ELR (cell line): ENCODE measurements around the gene CUEDC2.
A peak's percentile ranks its signal among the peaks of the same experiment; 100 is the strongest.

ENCODE experiments used
- DNase-seq: peaks from one replicate; pipeline ENCODE4 v3.0.0-alpha.2; 2015; ENCODE audit warnings: low read depth

CUEDC2 gene

DNA sequence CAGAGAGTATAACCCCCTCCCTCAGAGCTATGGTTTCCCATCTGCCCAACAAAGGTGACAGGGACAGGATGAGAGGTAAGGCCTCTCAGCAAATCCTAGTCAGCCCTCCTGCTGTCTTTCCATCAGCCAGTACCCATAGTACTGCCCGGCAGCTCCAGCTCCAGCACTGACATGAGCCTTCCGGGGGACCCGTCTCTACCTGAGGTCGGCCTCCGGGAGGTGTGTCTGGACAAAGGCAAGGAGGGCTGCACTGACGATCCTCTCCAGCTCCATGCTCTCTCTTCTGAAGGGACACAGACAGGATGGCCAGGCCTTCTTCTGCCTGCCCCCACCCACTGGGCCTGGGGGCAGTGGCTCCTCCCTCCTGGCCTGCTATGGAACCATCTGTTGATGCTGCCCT, 7.5 kb downstream of the CUEDC2 start:
- no peak for DNase-seq

DNA sequence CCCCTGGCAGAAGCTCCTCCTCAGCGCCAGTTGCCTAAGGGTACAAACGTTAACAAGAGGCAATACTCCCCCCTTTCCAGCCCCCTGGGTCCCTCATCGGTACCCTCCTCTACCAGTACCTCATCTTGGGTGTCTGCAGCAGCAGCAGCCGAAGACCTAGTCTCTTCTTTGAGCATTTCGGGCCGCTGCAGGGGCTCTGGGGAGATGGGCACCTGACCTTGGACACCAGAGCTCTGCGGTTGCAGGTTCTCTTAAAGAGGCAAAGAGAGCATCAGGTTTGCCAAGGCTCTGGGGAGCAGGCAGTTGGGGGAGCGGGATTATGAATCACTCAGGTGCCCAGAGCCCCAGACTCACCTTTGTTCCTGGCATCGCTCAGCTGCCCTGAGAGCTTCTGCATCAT, 8.2 kb downstream of the CUEDC2 start:
- DNase-seq = no peak

DNA sequence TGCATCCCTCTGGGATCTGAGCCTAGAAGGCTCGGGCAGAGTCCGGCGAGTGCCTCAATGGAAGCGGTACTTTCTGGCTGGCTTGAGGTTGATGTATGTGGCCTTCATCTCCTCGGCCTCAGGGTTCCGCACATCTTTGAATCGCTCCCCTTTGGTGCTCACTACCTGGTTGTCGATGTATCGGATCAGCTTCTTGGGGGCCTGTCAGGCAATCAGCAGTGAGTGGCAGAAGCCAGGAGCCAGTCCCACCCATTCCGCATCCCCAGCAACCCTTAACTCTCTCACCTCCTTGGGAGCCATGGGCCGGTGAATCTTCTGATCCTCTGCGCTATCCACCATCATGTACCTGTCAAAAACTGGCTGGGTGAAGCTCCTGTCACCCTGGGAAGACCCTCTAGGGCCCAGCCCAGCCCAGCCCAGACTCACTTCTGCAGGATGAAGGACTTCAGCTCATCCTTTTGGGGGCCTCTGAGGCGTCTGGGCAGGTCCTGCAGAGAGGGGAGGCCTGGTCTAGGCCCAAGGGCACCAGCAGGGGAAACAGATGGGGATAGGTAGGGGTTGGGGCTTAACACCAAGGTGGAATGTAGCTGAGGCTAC, 8.9 kb downstream of the CUEDC2 start:
- DNase-seq = no peak

DNA sequence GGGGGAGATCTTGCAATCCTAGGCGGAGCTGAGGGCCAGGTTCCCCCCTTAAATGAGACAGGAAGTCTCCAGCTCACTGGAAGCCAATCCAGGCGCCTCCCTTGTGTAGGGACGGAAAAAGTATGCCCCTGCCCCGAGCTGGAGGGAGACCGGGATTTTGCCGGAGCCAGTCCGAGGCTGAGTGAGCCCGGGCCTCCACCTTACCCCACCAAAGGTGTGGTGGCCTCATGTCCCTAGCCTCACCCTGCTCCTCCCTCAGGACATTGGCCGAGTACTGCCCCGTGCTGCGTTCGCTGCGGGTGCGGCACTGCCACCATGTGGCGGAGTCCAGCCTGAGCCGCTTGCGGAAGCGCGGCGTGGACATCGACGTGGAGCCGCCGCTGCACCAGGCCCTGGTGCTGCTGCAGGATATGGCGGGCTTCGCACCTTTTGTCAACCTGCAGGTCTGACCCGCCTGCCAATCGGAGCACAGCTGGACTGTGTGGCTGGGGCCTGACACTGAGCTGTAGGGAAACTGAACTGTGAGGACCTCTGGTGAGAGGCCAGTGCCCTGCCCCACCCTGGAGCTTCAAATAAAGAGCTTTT, 9.7 kb downstream of the CUEDC2 start:
- peak; percentile 81 for DNase-seq

DNA sequence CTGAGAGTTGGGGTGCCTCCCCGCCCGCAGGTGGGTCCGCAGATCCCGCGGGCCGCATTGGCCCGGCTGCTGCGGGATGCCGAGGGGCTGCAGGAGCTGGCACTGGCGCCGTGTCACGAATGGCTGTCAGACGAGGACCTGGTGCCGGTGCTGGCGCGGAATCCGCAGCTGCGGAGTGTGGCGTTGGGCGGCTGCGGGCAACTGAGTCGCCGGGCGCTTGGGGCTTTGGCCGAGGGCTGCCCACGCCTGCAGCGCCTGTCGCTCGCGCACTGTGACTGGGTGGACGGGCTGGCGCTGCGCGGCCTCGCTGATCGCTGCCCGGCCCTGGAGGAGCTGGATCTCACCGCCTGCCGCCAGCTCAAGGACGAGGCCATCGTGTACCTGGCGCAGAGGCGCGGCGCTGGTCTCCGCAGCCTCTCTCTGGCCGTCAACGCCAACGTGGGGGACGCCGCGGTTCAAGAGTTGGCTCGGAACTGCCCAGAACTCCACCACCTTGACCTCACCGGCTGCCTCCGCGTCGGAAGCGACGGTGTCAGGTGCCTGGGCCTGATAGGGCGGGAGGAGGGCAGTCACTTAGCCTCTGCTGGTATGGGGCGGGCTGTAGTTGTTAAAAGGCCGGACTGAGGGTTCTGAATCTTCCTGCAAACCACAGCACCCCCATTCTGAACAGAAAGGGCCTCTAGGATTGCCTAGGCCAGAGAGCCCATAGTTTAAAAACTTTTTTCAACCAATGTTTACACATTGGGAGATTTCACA, 10.4 kb downstream of the CUEDC2 start:
- DNase-seq = peak; percentile 37

DNA sequence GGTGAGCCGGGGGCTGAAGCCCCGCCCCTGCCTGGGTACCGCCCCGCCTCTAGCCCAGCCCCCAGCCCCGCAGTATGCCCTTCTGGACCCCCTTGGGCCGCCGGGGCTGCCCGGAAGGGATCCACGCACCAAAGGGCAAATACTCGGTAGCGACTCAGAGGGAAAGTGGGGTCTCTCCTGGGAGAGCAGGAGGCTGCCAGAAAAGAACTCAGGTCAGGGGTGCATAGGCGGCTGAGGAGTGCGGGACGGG, 10.9 kb downstream of the CUEDC2 start:
- no peak for DNase-seq

DNA sequence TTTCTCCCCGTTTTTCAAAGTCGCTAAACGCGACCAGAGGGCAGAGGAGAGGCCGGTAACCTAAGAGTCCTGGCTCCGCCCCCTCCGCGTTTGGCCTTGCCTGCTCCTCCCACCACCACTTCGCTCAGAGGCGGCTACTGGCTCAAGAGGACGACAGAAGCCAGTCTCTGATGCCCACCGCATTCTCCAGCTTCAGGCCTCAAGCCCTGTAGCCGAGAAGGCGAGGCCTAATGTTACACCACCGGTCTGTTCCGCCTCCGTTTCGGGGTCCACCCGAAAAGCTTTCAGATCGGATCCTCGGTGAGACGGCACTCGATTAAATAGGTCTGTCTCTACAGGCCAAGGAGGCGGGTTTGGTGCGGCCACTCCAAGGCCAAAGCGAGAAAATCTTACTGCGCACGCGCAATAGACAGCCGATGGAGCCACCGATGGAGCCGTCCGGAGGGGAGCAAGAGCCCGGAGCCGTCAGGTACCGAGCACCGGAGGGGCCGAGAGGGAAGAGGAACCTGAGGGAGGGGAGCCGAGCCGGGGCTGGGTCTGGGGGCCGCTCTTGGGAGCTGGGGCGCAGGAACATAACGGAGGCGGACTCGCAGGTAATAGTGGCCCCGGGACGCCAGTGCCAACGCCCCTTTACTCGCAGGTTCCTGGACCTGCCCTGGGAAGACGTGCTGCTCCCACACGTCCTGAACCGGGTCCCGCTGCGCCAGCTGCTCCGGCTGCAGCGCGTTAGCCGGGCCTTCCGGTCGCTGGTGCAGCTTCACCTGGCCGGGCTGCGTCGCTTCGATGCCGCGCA, 11.5 kb downstream of the CUEDC2 start, which contains the start of gene FBXL15:
TSS of gene FBXL15 (plus strand) at position 123 of the 793 bp plus-strand sequence. CDS start at position 417, 294 bp downstream.
- peak; percentile 98 for DNase-seq

DNA sequence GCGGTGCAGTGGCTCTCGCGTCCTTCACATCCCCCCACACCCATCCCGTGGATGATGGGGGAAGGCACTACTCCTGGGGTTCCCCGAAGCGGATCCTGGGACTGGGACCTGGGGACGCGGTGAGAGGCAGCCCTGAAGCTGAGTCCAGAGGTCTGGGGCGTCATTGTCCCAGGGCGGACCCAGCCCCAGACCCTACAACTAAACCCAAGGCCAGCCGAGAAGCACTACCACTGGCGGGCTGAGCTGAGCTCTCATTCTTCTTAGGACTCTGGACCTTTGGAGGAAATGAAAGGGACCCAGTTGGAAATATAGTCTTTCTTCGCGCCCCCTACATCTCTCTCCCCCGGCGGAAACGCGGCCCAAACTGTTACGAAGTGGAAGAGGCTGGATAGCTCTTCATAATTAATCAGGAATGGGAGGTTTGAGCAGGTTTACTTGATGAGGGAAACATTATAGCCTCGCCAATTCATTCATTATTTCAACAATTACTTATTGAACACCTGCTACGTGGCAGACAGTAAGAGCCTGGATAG, 12.1 kb downstream of the CUEDC2 start:
- no peak for DNase-seq

DNA sequence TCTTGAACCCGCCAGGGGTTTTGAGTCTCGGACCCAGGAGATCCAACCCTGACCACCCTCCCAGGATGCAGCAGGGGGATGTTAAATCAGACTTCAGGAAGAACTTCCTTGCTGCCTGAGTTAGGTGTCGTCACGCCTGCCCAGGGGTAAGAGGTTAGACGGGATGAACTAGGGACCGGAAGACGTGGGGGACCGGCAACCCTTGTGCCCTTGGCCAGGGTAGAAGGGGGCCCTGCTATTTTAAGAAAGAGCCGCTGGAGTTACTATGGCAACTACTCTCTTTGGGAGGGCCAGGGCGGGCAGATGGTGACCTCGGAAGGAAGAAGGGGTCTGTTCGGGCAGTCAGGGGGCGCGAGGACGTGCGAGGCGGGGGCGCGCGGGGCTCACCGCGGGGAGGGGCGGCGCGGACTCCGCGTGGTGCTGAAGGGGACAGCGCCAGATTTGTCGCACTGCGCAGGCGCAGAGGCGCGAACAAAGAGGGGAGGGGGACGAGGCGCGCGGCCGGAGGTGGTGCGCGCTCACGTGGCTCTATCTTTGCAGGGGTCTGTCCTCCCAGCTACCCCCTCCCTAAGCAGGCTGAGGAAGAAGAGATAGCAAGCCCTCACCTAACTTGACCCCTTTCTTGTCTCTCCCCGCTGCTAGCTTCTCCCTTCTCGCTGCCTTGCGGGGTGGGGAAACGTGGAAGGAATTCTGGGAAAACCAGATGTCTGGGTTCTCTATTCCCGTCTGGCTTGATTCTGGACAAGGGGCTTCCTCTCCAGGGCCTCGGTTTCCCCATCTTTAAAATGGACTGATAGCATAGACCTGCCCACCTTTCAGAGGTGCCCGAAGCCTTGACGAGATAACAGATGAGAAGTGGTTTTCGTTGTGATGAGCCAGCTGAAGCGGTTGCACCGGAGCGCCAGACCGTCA, 12.8 kb downstream of the CUEDC2 start:
- peak; percentile 42 for DNase-seq

DNA sequence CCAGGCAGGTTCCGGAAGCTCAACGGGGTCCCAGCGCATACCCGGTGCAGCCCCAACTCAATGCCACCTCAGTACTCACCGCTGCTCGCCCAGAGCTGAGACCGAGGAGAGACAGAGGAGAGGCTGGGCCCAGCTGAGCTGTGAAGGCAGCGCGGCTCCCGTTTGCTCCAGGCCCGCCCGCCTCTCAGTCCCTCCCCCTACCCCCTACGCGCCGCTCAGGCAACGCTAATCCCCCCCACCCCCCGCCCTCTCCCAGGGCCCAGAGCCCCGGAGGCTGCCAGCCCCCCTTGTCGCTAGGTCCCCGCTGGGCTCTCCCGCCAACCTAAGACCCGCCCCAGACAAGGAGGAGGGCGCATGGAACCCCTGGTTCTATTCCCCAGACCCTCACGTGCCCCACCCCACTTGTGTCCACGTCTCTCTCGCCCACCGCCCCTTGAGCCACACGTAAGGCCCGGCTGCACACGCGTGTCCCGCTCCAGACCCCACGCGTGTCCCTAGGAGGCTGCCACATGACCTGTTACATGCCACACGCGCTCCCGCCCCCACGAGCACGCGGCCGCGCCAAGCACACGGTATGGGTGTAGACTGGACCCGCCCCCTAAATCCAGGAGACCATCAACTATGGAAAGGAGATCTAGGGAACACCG, 13.6 kb downstream of the CUEDC2 start, which contains the start of gene PSD:
TSS of gene PSD (minus strand) at position 164 of the 647 bp plus-strand sequence. CDS start 1,747 bp downstream, outside the sequence.
- no peak for DNase-seq

DNA sequence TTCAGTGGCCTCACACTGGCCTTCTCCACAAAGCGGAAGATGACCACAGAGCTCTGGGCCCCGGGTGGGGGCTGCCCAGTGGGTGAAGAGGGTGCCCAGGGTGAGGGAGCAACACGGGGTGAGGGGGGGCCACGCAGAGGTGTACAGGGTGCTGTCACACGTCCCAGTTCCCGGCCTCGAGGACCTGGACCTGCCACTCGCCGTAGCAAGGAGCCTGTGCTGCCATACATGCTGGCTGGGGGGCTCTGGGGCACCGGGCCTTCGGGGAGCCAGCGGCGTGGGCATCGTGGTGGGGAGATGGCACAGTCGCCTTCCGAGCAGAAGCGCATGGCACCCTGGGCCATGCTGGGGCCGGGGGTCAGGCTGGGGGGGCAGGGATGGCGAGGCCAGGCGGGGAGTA, 15.7 kb downstream of the CUEDC2 start:
- DNase-seq = no peak

DNA sequence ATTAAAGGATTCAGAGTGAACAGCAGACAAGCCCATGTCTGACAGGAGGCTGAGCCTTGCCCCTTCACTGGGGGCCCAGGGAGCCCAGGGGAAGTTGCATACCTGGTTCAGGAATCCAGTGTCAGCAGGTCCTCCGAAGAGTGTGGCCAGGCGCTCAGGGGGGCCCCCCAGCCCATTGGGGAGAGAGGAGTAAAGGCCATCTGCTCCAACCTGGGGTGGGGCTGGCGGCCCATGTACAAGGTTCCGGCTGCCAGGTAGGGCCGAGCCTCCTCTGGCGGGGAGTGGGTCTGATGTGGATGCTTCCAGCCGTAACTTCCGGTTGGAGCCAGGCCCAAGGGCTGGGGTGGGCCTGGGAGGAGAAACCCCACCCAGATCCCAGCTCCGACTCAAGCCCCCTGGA, 16.1 kb downstream of the CUEDC2 start:
- no peak for DNase-seq

DNA sequence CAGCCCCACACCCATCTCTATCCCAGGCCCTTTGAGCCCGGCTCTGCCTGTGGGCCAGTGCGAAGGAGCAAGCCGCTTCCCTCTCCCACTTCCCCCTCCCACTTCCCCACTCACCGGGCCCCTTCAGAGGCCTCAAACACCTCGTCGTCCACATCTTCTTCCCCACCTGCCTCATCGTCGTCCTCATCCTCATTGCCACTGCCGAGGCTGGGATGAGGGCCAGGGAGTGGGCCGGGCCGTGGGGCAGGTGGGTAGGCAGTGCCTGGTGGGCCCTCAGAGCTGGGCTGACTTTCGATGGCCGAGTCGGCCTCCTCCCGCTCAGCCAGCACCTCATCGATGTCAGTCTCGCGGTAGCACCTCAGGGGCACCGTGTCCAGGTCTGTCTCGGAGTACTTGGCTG, 17.6 kb downstream of the CUEDC2 start:
- no peak for DNase-seq

DNA sequence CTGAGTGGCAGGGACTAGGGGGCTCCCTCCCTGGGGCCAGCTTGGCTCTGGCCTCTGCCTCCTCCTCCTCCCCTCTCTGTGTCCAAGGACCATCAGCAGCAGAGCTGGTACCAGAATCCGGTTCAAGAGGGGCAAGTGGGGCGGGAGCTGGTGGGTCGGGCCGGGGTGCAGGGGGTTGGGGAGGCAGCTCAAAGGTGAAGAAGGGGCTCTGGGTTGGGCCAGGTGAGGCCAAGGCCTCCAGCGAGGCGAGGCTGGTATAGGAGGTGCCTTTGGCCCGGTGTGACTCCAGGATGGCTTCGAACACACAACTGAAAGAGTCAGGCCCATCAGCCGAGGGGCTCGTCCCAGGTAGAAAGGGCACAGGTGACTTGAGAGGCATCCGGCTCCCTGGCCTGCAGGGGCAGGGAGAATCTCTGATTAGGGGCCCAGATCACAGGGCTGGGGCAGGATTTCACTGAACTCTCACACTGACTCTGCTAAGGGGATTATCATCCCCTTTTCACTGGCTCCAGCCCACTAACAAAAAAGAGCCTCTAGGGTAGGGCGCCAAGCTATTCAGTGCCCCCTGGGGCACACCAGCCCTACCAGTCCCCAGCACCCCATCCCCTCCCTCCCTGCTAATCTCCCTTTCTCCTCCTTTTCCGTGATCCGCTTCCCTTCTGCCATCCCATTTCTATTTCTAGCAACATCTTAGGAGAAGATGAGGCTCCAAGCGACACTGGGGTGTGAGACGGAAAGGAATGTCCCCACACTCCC, 18.4 kb downstream of the CUEDC2 start:
- no peak for DNase-seq

DNA sequence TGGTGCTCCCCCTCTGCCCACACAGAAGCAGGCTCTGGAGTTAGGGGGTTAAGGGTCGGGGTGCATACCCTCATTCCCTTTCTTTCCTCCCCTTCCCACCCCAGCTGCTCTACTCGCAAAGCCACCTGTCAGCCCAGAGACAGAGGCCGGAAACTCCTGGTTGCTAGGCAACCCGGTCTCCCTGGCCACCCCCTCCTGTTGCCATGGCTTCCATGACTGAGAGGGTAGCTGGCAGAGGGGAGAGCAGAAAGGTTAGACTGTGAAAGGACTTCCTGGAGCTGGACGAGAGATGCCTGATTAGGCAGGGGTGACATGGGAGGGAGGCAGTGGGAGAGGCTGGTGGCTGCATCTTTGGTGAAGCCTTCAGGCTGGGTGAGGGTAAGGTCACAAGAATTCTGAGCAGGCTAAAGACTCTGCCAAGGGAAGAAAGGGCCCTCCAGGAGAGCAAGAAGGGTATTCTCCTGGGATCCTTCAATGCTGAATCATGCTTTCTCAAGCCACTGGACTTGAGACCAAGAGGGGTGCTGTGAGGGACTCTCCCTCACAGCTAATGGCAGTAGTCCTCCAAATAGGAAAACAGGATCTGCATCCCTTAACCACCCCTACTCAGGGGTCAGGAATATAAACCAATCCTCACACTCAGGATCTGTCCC, 19.2 kb downstream of the CUEDC2 start:
- DNase-seq = peak; percentile 57

DNA sequence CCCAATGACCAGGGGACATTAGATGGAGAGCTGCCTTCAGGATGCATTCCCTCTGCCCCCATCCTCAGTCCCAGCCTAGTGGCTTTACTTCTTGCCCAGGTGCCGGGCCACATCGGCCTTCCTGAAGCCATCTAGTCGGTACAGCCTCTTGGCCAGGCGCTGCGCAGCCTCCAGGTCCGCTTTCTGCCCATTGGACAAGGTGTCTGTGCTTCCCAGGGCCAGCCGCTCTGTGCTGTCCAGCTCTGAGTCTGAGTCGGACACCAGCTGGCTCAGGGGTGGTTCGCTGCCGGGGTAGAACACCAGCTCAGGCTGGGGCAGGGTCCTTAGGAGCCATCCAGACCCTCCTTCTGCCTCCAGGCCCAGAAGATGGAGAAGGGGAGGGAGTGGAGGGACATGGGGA, 20.1 kb downstream of the CUEDC2 start:
- no peak for DNase-seq

DNA sequence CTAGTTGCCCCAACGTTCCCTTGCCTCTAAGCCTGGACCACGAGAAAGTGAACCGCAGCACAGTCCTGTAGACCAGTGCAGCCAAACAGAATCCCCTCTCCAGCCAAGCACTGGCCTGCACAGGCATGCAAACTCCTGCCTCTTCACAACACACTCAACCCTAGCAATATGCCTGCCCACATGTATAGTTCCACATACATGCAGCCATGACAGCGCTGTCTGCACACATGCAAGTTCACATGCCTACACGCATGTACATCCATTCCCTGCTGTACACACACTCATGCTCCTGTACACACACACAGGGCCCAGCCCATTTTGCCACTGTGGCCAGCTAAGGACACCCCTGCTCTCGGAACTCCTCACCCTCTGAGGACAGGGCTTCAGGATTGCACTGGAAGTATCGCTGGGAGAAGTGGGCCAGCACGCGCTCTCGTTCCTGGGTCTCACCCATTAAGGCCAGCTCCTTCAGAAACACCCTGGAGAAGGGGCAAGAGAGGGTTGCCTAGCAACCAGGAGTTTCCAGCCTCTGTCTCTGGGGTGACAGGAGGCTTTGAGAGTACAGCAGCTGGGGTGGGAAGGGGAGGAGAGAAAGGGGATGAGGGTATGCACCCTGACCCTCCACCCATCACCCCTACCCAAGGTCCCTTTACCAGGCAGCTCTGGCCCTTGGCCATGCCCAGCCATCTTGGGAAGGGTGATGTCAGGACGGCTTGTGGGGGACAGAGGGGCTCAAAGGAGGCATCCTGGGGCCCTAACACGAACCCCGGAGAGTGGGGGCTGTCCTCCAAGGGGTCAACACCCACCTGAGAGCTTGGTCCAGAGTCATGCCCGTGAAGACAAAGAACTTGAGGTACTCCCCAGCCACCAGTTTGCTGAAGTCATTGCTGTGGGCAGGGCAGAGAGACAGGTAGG, 20.8 kb downstream of the CUEDC2 start:
- DNase-seq = no peak

DNA sequence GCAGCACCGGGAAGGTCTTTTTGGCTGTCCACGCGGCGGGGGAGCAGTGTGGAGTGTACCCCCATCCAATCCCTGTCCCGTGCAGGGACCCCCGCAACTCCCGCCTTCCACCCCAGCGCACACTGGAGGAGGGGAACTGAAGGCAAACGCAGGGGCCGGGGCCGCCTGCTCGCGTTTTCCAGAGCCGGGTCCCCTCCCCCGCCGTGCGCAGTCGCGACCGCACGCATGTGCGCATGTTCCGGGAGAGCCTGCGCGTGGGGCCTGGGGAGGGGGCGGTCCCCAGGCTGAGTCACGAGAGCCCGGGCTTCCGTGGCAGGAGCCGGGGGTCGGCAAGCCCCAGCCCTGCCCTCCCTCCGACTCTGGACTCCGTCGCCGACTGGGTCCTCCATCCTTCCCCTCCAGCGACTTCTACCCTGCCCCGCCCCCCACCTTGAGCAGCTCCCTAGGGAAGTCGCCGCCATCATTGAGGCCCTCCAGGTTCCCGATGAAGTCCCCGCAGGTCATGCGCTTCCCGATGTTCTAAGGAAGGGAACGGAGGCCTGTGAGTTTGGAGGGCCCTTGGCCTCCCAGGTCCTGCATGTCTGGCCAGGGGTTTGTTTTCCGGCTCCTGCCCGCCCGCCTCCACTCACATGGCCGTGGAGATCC, 21.8 kb downstream of the CUEDC2 start:
- no peak for DNase-seq
